Measurements from ENCODE around the gene SHC3. TPM values are rescaled to one million over a fixed set of nuclear protein-coding genes. Genes with fewer than 3 reads are reported as not detected.

SHC3 gene
- polyA plus RNA-seq, 1 experiment: 1.3 TPM

DNA sequence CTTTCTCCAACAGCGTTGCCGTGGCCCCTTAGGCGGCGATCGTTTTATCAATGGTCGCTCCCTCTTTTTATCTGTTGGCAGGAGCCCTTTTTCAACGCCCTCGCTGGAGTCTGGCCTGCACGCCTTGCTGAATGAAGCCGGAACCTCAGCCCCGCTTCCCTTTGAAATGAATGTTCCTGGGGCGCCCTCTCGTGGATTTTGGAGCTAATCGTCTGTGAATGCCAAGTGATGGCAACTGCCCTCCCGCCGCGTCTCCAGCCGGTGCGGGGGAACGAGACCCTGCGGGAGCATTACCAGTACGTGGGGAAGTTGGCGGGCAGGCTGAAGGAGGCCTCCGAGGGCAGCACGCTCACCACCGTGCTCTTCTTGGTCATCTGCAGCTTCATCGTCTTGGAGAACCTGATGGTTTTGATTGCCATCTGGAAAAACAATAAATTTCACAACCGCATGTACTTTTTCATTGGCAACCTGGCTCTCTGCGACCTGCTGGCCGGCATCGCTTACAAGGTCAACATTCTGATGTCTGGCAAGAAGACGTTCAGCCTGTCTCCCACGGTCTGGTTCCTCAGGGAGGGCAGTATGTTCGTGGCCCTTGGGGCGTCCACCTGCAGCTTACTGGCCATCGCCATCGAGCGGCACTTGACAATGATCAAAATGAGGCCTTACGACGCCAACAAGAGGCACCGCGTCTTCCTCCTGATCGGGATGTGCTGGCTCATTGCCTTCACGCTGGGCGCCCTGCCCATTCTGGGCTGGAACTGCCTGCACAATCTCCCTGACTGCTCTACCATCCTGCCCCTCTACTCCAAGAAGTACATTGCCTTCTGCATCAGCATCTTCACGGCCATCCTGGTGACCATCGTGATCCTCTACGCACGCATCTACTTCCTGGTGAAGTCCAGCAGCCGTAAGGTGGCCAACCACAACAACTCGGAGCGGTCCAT, 177.4 kb downstream of the SHC3 start:
- ChIA-PET POLR2A (no interaction called here), CTCF (interaction anchor here (0.6 to 2.2 kb wide), 21 partner anchors 9 to 1042 kb away, joined by 3 to 13 read pairs (median 4); no protein-coding TSS in a partner anchor)
- TF ChIP-seq, protein P1, sequence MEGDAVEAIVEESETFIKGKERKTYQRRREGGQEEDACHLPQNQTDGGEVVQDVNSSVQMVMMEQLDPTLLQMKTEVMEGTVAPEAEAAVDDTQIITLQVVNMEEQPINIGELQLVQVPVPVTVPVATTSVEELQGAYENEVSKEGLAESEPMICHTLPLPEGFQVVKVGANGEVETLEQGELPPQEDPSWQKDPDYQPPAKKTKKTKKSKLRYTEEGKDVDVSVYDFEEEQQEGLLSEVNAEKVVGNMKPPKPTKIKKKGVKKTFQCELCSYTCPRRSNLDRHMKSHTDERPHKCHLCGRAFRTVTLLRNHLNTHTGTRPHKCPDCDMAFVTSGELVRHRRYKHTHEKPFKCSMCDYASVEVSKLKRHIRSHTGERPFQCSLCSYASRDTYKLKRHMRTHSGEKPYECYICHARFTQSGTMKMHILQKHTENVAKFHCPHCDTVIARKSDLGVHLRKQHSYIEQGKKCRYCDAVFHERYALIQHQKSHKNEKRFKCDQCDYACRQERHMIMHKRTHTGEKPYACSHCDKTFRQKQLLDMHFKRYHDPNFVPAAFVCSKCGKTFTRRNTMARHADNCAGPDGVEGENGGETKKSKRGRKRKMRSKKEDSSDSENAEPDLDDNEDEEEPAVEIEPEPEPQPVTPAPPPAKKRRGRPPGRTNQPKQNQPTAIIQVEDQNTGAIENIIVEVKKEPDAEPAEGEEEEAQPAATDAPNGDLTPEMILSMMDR (IDR thresholded peaks at IDR 0.05; ENCODE audit: insufficient read depth, low read depth, low read length): peak; percentile 75
- Histone ChIP-seq H3K4me3 (ENCODE audit: low read depth, low read length) (no peak overlapping the region), H3K27me3 (ENCODE audit: control insufficient read depth, insufficient read depth, low read length) (no peaks in the 10 kb centered on the region), H3K36me3 (ENCODE audit: control insufficient read depth, insufficient read depth, low read length) (peaks cover 31% of the 10 kb centered on the region)
- no peak for DNase-seq (ENCODE audit: low read depth)

DNA sequence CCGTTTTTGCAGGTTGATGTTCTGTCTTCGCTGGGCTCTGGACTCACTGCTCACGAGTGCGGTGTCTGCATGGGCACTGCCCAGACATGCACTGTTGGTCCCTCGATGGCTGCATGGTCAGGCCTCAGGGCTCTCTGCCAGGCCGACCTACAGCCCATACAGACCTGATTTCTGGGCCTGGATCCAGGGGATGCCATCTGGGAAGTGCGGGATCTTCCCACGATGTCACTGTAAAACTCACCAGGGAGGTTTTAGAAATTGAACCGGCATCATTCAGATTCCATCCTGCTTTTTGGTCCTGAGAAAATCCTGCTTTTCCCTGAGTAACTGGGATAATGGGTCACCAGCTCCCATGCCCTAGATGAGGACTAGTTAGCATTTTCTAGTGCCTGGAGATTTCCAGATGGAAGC, 178.2 kb downstream of the SHC3 start:
- DNase-seq (ENCODE audit: low read depth): no peak
- POLR2A ChIA-PET: interaction anchor here (0.6 kb wide), 1 partner anchor 407 kb away, joined by 3 read pairs; no protein-coding TSS in a partner anchor
- Histone ChIP-seq H3K36me3 (ENCODE audit: control insufficient read depth, insufficient read depth, low read length) (peaks cover 30% of the 10 kb centered on the region), H3K27me3 (ENCODE audit: control insufficient read depth, insufficient read depth, low read length) (no peaks in the 10 kb centered on the region), H3K4me3 (ENCODE audit: low read depth, low read length) (no peak overlapping the region)
- CTCF ChIA-PET: interaction anchor here (0.6 to 2.2 kb wide), 15 partner anchors 10 to 1041 kb away, joined by 3 to 13 read pairs (median 4); no protein-coding TSS in a partner anchor
- TF ChIP-seq, protein P1 (IDR thresholded peaks at IDR 0.05; ENCODE audit: insufficient read depth, low read depth, low read length): no peak

DNA sequence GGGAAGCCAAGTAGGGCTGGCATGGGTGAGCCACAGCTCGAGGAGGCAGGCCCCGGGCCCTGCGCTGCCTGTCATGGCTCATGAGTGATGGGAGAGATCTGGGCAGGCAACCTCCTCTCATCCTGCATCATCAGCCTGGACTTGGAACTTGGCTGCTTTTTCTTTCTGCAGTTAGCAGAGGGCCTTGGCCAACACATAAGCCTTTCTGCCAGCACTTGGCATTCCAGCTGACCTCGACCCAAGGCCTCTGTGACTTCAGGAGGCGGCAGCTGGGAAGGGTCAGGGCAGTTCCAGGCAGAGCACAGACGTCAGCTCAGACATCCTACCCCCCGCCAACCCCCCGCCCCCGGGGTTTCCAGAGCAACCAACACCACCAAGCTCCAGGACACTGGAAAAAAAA, 179.7 kb downstream of the SHC3 start:
- ChIA-PET POLR2A (interaction anchor here (0.5 kb wide), 1 partner anchor 854 kb away, joined by 3 read pairs; no protein-coding TSS in a partner anchor), CTCF (interaction anchor here (0.6 to 1.8 kb wide), 5 partner anchors 13 to 360 kb away, joined by 3 to 5 read pairs (median 3); no protein-coding TSS in a partner anchor)
- H3K27me3 ChIP-seq (ENCODE audit: control insufficient read depth, insufficient read depth, low read length): no peaks in the 10 kb centered on the region
- DNase-seq (ENCODE audit: low read depth): no peak
- peaks cover 32% of the 10 kb centered on the region for H3K36me3 ChIP-seq (ENCODE audit: control insufficient read depth, insufficient read depth, low read length)
- TF ChIP-seq, protein P1 (IDR thresholded peaks at IDR 0.05; ENCODE audit: insufficient read depth, low read depth, low read length): no peak
- H3K4me3 ChIP-seq (ENCODE audit: low read depth, low read length): no peak overlapping the region

DNA sequence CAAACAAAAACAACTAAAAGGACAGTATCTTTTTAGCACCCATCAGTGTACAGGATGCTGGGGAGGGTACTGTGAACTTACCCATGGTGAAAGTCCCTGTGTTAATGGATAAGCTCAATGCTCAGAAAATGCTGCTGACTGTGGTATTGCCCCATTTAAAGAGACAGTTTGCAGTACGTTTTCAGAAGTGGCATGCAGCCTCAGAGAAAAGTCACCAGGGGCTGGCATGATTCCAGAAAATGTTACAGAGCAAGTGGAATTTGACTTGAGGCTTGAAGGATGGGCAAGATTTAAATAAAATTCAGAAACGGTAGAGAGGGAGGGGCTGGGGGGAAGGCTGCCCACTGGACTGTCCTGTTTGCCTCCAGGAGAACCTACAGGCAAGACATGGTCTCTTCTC, 180.1 kb downstream of the SHC3 start:
- no peak for DNase-seq (ENCODE audit: low read depth)
- CTCF ChIA-PET: interaction anchor here (1.0 to 1.8 kb wide), 4 partner anchors 13 to 338 kb away, joined by 3 to 5 read pairs (median 4); no protein-coding TSS in a partner anchor
- POLR2A ChIA-PET: no interaction called here
- Histone ChIP-seq H3K36me3 (ENCODE audit: control insufficient read depth, insufficient read depth, low read length) (peaks cover 32% of the 10 kb centered on the region), H3K4me3 (ENCODE audit: low read depth, low read length) (no peak overlapping the region), H3K27me3 (ENCODE audit: control insufficient read depth, insufficient read depth, low read length) (no peaks in the 10 kb centered on the region)
- TF ChIP-seq, protein P1 (IDR thresholded peaks at IDR 0.05; ENCODE audit: insufficient read depth, low read depth, low read length): no peak

DNA sequence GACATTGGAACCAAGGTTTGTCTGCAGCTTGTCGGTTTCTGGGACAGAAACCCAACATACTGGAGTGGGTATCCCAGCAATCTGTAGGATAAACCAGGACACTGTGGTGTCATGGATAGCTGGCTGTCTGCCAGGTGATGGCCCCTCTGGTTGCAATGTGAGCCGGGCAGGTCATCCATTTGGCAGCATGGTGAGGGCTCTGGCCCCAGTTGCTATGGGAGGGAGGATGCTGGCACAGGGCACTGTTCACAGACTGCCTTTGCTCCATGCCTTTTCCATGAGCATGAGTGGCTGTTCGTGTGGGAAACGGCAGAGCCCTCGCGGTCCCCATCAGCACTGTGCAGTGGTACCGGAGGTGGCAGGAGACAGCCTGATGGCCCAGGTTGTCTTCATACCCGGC, 181.0 kb downstream of the SHC3 start:
- Histone ChIP-seq H3K27me3 (ENCODE audit: control insufficient read depth, insufficient read depth, low read length) (no peaks in the 10 kb centered on the region), H3K36me3 (ENCODE audit: control insufficient read depth, insufficient read depth, low read length) (peaks cover 28% of the 10 kb centered on the region), H3K4me3 (ENCODE audit: low read depth, low read length) (no peak overlapping the region)
- ChIA-PET CTCF (interaction anchor here (1.8 kb wide), 1 partner anchor 337 kb away, joined by 5 read pairs; no protein-coding TSS in a partner anchor), POLR2A (no interaction called here)
- DNase-seq (ENCODE audit: low read depth): no peak
- TF ChIP-seq, protein P1 (IDR thresholded peaks at IDR 0.05; ENCODE audit: insufficient read depth, low read depth, low read length): no peak

Measured in BJ (cell line).